RWPE1 (cell line): ENCODE data around the gene ZNF653.
A peak's percentile ranks its signal among the peaks of the same experiment; 100 is the strongest.

ENCODE experiments used
- CTCF ChIA-PET: fragments of 350-600 bp; sonication (Branson Sonifier 250); formaldehyde crosslinking; extraction: SDS; loops from one replicate; lab custom pipeline; 2021; lab: Yijun Ruan, JAX
- POLR2A ChIA-PET: fragments of 400-600 bp; formaldehyde crosslinking; extraction: SDS; loops from one replicate; lab custom pipeline; 2020; ENCODE audit warnings: antibody characterized with exemption; ENCODE audit not compliant: low non-redundant PET; lab: Yijun Ruan, JAX
- DNase-seq: peaks from one replicate; pipeline ENCODE4 v3.0.0; 2012; ENCODE audit warnings: low spot score
- H3K27ac ChIP-seq: fragments of 450-650 bp; 2 replicates; pipeline ENCODE4 v1.5.1; 2017
- TF ChIP-seq, protein P1 (sequence below): fragments of 450-650 bp; conservative IDR thresholded peaks from 2 replicates; pipeline ENCODE4 v1.5.1; 2017; ENCODE audit warnings: low read depth, mild to moderate bottlenecking

Gene ZNF653

DNA sequence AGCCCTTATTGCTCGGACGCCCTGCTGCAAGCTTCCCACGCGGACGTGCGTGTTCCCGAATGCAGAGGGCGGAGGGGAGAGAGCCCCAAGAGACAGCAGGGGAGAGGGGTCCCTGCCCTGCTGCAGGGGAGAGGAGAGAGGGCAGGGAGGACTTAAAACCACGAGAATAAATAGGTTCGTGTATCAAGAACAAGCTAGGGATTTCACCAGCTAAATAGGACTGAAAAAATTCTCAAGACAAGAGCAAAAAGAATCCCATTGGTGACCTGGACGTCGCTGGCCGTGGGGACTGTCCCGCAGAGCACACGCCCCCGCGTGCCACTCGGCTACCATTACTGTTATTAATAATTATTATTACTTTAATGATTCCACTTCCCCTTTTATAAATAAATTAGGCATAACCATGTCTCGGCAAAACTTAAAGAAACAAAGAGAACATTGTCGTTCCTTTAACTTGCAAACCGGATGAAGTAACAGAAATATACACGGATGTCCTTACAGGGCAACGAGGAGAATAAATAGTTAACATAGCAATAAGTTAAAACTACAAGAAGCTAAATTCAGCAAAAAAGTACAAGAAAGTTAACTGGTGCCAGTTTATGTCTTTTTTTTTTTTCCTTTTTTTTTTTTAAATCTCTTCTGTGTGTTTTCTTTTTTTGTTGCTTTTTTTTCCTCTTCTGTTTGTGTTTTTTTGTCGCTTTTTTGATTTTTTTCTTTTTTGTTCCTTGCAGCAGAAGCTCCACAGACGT is 53.6 kb downstream of the ZNF653 start:
- DNase-seq, result no peak
- H3K27ac ChIP-seq, result no peak overlapping the region
- ChIA-PET CTCF (interaction anchor here (0.6 kb wide), 1 partner anchor 326 kb away, joined by 3 read pairs; no protein-coding TSS in a partner anchor), POLR2A (no interaction called here)
- TF ChIP-seq, protein P1, sequence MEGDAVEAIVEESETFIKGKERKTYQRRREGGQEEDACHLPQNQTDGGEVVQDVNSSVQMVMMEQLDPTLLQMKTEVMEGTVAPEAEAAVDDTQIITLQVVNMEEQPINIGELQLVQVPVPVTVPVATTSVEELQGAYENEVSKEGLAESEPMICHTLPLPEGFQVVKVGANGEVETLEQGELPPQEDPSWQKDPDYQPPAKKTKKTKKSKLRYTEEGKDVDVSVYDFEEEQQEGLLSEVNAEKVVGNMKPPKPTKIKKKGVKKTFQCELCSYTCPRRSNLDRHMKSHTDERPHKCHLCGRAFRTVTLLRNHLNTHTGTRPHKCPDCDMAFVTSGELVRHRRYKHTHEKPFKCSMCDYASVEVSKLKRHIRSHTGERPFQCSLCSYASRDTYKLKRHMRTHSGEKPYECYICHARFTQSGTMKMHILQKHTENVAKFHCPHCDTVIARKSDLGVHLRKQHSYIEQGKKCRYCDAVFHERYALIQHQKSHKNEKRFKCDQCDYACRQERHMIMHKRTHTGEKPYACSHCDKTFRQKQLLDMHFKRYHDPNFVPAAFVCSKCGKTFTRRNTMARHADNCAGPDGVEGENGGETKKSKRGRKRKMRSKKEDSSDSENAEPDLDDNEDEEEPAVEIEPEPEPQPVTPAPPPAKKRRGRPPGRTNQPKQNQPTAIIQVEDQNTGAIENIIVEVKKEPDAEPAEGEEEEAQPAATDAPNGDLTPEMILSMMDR, result no peak

GRCh38 chr19:11451327-11451870 is 54.2 kb downstream of the ZNF653 start:
- TF ChIP-seq, protein P1, result no peak
- H3K27ac ChIP-seq, result no peak overlapping the region
- ChIA-PET POLR2A (no interaction called here), CTCF (no interaction called here)
- no peak for DNase-seq

DNA sequence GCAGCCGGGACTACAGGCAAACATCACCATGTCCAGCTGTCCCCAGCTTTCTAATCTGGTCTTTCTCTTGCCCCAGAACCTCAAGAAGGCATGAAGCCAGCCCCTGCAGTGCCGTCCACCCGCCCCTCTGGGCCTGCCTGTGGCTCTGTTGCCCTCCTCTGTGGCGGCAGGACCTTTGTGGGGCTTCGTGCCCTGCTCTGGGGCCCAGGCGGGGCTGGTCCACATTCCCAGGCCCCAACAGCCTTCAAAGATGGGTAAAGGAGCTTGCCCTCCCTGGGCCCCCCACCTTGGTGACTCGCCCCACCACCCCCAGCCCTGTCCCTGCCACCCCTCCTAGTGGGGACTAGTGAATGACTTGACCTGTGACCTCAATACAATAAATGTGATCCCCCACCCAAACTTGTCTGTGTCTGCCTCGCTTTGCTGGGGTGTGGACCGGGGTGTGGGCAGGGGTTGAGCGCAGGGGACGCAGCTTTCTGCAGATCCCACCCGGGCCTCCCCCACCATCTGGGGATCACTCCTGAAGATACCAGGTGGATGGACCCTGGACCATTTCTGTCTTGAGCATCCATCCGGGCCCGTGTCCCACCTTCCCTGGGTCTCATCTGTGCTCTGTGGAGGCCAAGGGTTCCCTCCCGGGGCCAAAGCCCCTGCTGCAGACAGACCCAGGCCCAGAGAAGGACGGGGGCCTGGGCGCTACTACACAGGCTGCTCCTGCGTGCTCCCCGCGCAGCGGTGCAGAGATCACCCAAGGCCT is 54.9 kb downstream of the ZNF653 start:
- TF ChIP-seq, protein P1, result no peak
- POLR2A ChIA-PET, result no interaction called here
- CTCF ChIA-PET, result no interaction called here
- DNase-seq, result no peak
- H3K27ac ChIP-seq, result peak overlapping the region; percentile 31

DNA sequence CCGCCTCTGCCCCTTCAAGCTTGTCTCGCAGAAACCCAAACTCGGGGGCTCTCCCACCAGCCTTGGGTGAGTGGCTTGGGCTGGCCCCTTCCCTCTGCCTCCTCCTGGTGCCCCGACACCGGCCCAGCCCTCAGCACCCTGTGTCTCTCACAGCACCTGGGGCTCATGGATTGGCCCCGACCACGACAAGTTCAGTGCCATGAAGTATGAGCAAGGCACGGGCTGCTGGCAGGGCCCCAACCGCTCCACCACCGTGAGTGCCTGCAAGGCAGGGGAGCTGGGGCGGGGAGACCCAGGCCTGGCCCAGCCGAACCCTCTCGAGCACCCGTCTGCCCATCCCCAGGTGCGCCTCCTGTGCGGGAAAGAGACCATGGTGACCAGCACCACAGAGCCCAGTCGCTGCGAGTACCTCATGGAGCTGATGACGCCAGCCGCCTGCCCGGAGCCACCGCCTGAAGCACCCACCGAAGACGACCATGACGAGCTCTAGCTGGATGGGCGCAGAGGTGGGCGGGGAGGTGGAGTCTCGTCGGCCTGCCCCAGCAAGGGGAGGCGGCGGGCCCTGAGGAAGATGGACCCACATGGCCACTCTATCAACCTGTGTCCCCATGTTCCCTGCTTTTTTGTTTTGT is 56.6 kb downstream of the ZNF653 start:
- ChIA-PET POLR2A (no interaction called here), CTCF (interaction anchor here (0.5 to 0.7 kb wide), 4 partner anchors 60 to 161 kb away, joined by 3 to 4 read pairs (median 4); no protein-coding TSS in a partner anchor)
- peak overlapping the region; percentile 31 for H3K27ac ChIP-seq
- DNase-seq, result no peak
- TF ChIP-seq, protein P1, result no peak

DNA sequence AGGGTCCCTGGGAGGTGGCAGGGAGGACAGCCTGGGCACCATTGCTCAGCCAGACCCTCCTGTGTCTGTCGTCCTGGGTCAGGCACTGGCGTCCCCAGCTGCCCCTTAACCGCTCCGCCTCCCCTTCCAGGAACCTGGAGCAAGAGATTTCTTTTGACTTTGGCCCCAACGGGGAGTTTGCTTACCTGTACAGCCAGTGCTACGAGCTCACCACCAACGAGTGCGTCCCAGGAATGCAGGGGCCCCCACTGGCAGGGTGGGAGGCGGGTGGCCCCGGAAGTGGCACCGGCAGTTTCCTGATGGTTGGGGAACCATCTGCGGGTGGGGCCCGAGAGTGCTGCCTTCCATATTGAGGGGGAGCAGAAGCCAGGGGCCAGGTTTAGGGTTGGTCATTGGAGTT is 57.2 kb downstream of the ZNF653 start:
- TF ChIP-seq, protein P1, result no peak
- POLR2A ChIA-PET, result no interaction called here
- H3K27ac ChIP-seq, result peak overlapping the region; percentile 31
- DNase-seq, result no peak
- CTCF ChIA-PET, result interaction anchor here (0.5 to 0.7 kb wide), 2 partner anchors 66 to 78 kb away, joined by 3 to 4 read pairs; no protein-coding TSS in a partner anchor
